OCI-LY7 (cell line): ENCODE measurements around the gene ANKRD39. TPM values are rescaled to one million over a fixed set of nuclear protein-coding genes. Genes with fewer than 3 reads are reported as not detected.

Experiments
- BruUV-seq: library from RNA; stranded (reverse); fragments of 400-500 nt; replicated peaks from 2 replicates; lab custom pipeline; 2021; lab: Mats Ljungman, UMichigan
- CTCF ChIA-PET: fragments of 300-600 bp; sonication (Branson Sonifier 250); formaldehyde crosslinking; loops from one replicate; lab custom pipeline; 2022; ENCODE audit warnings: antibody characterized with exemption; ENCODE audit not compliant: unreplicated experiment; lab: Charles Lee
- POLR2A ChIA-PET: fragments of 300-600 bp; sonication (Branson Sonifier 250); formaldehyde crosslinking; loops from one replicate; lab custom pipeline; 2022; ENCODE audit warnings: antibody characterized with exemption; lab: Charles Lee
- DNase-seq: peaks from one replicate; pipeline ENCODE4 v3.0.0-alpha.2; 2015; ENCODE audit warnings: low spot score
- H2AFZ ChIP-seq: fragments of 200-600 bp; sonication (generic), shearing (Covaris generic); 2 replicates; pipeline ENCODE4 v1.6.1; 2014; ENCODE audit warnings: mild to moderate bottlenecking, antibody characterized with exemption, low read length, moderate library complexity
- H3K27ac ChIP-seq: fragments of 200-600 bp; sonication (generic); 2 replicates; pipeline ENCODE4 v1.5.1; 2014; ENCODE audit warnings: mixed run types, low read depth, mild to moderate bottlenecking, moderate library complexity, low read length, inconsistent platforms; ENCODE audit not compliant: poor library complexity, severe bottlenecking
- H3K36me3 ChIP-seq: fragments of 200-600 bp; sonication (generic); 2 replicates; pipeline ENCODE4 v1.6.1; 2014; ENCODE audit warnings: mild to moderate bottlenecking, antibody characterized with exemption, low read length, moderate library complexity, mixed read lengths; ENCODE audit not compliant: insufficient read depth
- H3K4me1 ChIP-seq: fragments of 200-600 bp; sonication (generic); 2 replicates; pipeline ENCODE4 v1.5.1; 2014; ENCODE audit warnings: mild to moderate bottlenecking, low read length; ENCODE audit not compliant: insufficient read depth, poor library complexity, severe bottlenecking
- H3K4me2 ChIP-seq: fragments of 200-600 bp; sonication (generic); 2 replicates; pipeline ENCODE4 v1.6.1; 2014; ENCODE audit warnings: mild to moderate bottlenecking, low read length
- H3K4me3 ChIP-seq: fragments of 200-600 bp; sonication (generic); 2 replicates; pipeline ENCODE4 v1.5.1; 2014; ENCODE audit warnings: mild to moderate bottlenecking, low read depth, low read length; ENCODE audit not compliant: poor library complexity, severe bottlenecking
- H3K79me2 ChIP-seq: fragments of 200-600 bp; sonication (generic); 2 replicates; pipeline ENCODE4 v1.6.1; 2016; ENCODE audit warnings: low read depth, mild to moderate bottlenecking, low read length, moderate library complexity, mixed read lengths; ENCODE audit not compliant: insufficient read depth
- H3K9me2 ChIP-seq: fragments of 200-600 bp; sonication (generic); 2 replicates; pipeline ENCODE4 v1.6.1; 2016; ENCODE audit warnings: mild to moderate bottlenecking, low read length, mixed read lengths; ENCODE audit not compliant: insufficient read depth
- H3K9me3 ChIP-seq: fragments of 200-600 bp; sonication (generic); 2 replicates; pipeline ENCODE4 v1.6.1; 2014; ENCODE audit warnings: mild to moderate bottlenecking, mixed run types, low read length, mixed read lengths
- H4K20me1 ChIP-seq: fragments of 200-600 bp; sonication (generic); 2 replicates; pipeline ENCODE4 v1.6.1; 2014; ENCODE audit warnings: mild to moderate bottlenecking, antibody characterized with exemption, low read length, moderate library complexity, mixed read lengths; ENCODE audit not compliant: insufficient read depth
- EZH2phosphoT487 ChIP-seq: fragments of 200-600 bp; sonication (generic); IDR thresholded peaks from 2 replicates; pipeline ENCODE4 v1.6.1; 2018; ENCODE audit warnings: low read depth, borderline replicate concordance, mild to moderate bottlenecking, mixed run types, antibody characterized with exemption, low read length, moderate library complexity, mixed read lengths
- intact Hi-C: fragments of 100-400 bp; cut with micrococcal nuclease; formaldehyde crosslinking; loops from one replicate; pipeline ENCODE4 v1.10.0; 2022; ENCODE audit not compliant: unreplicated experiment
- total RNA-seq, 2 experiments: library from RNA; depleted of rRNA in 1 of 2; stranded (reverse); fragments of >200 nt in 1 of 2; shearing (Covaris generic) in 1 of 2; gene quantifications; 2 replicates each; pipeline ENCODE4 v1.2.3, GENCODE V29; 2014 to 2022
- TF ChIP-seq, protein P1 (sequence below): fragments of 200-600 bp; sonication (generic); conservative IDR thresholded peaks from 2 replicates; pipeline ENCODE4 v1.5.1; 2014; ENCODE audit warnings: mild to moderate bottlenecking, antibody characterized with exemption, low read length, moderate library complexity, mixed read lengths

Gene ANKRD39
- total RNA-seq, 2 experiments from 2014 or later, result 22.2 to 24.1 TPM

- no peak overlapping the region for H2AFZ ChIP-seq
- no peak overlapping the region for H3K4me3 ChIP-seq
- no peaks in the 10 kb centered on the region for H3K9me2 ChIP-seq
- H3K79me2 ChIP-seq, result no peaks in the 10 kb centered on the region
- H3K36me3 ChIP-seq, result no peaks in the 10 kb centered on the region
- no peak for TF ChIP-seq EZH2phosphoT487
- TF ChIP-seq, protein P1, sequence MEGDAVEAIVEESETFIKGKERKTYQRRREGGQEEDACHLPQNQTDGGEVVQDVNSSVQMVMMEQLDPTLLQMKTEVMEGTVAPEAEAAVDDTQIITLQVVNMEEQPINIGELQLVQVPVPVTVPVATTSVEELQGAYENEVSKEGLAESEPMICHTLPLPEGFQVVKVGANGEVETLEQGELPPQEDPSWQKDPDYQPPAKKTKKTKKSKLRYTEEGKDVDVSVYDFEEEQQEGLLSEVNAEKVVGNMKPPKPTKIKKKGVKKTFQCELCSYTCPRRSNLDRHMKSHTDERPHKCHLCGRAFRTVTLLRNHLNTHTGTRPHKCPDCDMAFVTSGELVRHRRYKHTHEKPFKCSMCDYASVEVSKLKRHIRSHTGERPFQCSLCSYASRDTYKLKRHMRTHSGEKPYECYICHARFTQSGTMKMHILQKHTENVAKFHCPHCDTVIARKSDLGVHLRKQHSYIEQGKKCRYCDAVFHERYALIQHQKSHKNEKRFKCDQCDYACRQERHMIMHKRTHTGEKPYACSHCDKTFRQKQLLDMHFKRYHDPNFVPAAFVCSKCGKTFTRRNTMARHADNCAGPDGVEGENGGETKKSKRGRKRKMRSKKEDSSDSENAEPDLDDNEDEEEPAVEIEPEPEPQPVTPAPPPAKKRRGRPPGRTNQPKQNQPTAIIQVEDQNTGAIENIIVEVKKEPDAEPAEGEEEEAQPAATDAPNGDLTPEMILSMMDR, result no peak
- BruUV-seq, result no TSS peak
- H3K27ac ChIP-seq, result no peak overlapping the region
- no peak overlapping the region for H3K4me2 ChIP-seq
- no peaks in the 10 kb centered on the region for H3K9me3 ChIP-seq
- CTCF ChIA-PET, result no interaction called here
- no peak for DNase-seq
- intact Hi-C loops, result no loop called here
- POLR2A ChIA-PET, result interaction anchor here (0.9 kb wide), 1 partner anchor 34 kb away, joined by 3 read pairs; no protein-coding TSS in a partner anchor
- H3K4me1 ChIP-seq, result peaks cover 17% of the 10 kb centered on the region
- H4K20me1 ChIP-seq, result no peaks in the 10 kb centered on the region
Observed at GRCh38 chr2:96809951-96810782, 47.6 kb downstream of the ANKRD39 start.

DNA sequence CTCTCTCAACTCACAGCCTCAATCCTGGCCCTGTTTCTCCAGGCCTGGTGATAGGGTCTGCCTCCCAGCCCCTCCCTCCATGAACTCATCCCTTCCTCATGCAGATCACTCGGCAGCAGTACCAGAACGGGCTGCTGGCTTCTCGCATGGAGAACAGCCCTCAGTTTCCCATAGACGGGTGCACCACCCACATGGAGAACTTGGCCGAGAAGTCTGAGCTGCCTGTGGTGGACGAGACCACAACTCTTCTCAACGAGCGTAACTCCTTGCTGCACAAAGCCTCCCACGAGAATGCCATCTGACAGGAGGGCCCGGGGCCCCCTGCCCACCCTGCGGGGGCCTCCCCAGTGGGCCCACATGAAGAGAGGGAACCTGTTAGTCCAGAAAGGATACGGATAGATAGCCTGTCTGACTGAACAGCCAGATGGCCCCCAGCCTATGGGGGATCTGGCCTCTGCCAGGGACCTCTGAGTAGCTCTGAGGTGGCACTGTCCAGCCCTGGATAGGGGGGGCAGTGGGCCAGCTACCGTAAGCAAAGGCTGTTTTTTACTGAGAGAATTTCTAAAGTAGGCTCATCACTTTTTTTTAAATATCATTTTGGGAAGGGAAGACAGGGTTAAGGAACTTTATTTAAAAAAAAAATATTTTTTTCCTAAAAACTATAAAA, 48.5 kb downstream of the ANKRD39 start:
- no peaks in the 10 kb centered on the region for H4K20me1 ChIP-seq
- no peak overlapping the region for H3K27ac ChIP-seq
- peaks cover 13% of the 10 kb centered on the region for H3K4me1 ChIP-seq
- no peak overlapping the region for H3K4me3 ChIP-seq
- H2AFZ ChIP-seq, result no peak overlapping the region
- no TSS peak for BruUV-seq
- no peak for DNase-seq
- H3K4me2 ChIP-seq, result no peak overlapping the region
- H3K9me3 ChIP-seq, result no peaks in the 10 kb centered on the region
- TF ChIP-seq EZH2phosphoT487, result no peak
- TF ChIP-seq, protein P1, result no peak
- ChIA-PET CTCF (no interaction called here), POLR2A (interaction anchor here (0.9 kb wide), 1 partner anchor 33 kb away, joined by 3 read pairs; no protein-coding TSS in a partner anchor)
- H3K36me3 ChIP-seq, result no peaks in the 10 kb centered on the region
- intact Hi-C loops, result no loop called here
- no peaks in the 10 kb centered on the region for H3K9me2 ChIP-seq
- no peaks in the 10 kb centered on the region for H3K79me2 ChIP-seq
